Testis (tissue), 3 donors: ENCODE results near the gene ZBTB20. TPM values are rescaled to one million over a fixed set of nuclear protein-coding genes. Genes with fewer than 3 reads are reported as not detected.

Experiments
- DNase-seq: peaks from one replicate; pipeline ENCODE4 v3.0.0-alpha.2; 2019
- H3K27ac ChIP-seq, 2 donors: fragments of 200-600 bp; sonication (generic); one replicate each; pipeline ENCODE4 v1.5.1; 2019
- H3K27me3 ChIP-seq: fragments of 200-600 bp; sonication (generic); one replicate; pipeline ENCODE4 v1.5.1; 2019
- H3K36me3 ChIP-seq: fragments of 200-600 bp; sonication (generic); one replicate; pipeline ENCODE4 v1.5.1; 2017; ENCODE audit warnings: low read depth; ENCODE audit errors: missing control alignments
- H3K4me1 ChIP-seq: fragments of 200-600 bp; sonication (generic); one replicate; pipeline ENCODE4 v1.5.1; 2019
- H3K4me3 ChIP-seq, 2 donors: fragments of 200-600 bp; sonication (generic); one replicate each; pipeline ENCODE4 v1.5.1; 2017 to 2019
- H3K9me3 ChIP-seq: fragments of 200-600 bp; sonication (generic); one replicate; pipeline ENCODE4 v1.5.1; 2017
- CTCF ChIP-seq, 3 experiments: fragments of 450-650 bp in 2 of 3; fragments of 200-600 bp in 1 of 3; sonication (generic) in 1 of 3; IDR thresholded peaks; one replicate each; pipeline ENCODE4 v1.5.1; 2016 to 2019; ENCODE audit warnings: antibody characterized with exemption in 3 of 3, mild to moderate bottlenecking in 2 of 3, moderate library complexity in 1 of 3
- POLR2A ChIP-seq: fragments of 450-650 bp; IDR thresholded peaks from one replicate; pipeline ENCODE4 v1.6.1; 2017; ENCODE audit warnings: antibody characterized with exemption, mild to moderate bottlenecking, moderate library complexity
- WGBS, 2 donors: methylation state at CpG; one replicate each; pipeline ENCODE4 v1.1.5; 2018; 5-methylcytosine and 5-hydroxymethylcytosine counted together
- intact Hi-C: fragments of 100-400 bp; cut with DNase I; formaldehyde crosslinking; loops from one replicate; pipeline ENCODE4 v1.15.1; 2023; ENCODE audit warnings: low total_unique reads
- polyA plus RNA-seq: library from polyadenylated mRNA; stranded (reverse); fragments of 350-450 nt; fragmentation: Illumina TruSeq; extraction: RNeasy Lipid Tissue Mini Kit (QIAGEN cat#74804); gene quantifications from one replicate; pipeline ENCODE4 v1.2.3, GENCODE V29; 2014; ENCODE audit warnings: low read depth, low replicate concordance; ENCODE audit not compliant: insufficient read depth
- total RNA-seq, 2 donors: library from RNA; depleted of rRNA; stranded (reverse); fragments of >200 nt; gene quantifications; one replicate each; pipeline ENCODE4 v1.2.3, GENCODE V29; 2016

The ZBTB20 gene
- total and polyA plus RNA-seq, 3 donors from 2014 or later: 36.8 to 179 (median 126) TPM

- Histone ChIP-seq H3K27me3 (no peaks in the 10 kb centered on the region), H3K36me3 (no peaks in the 10 kb centered on the region), H3K4me1 (no peaks in the 10 kb centered on the region), H3K27ac (no peak overlapping the region), H3K4me3 (no peak overlapping the region), H3K9me3 (no peaks in the 10 kb centered on the region)
- no peak for DNase-seq
- WGBS, 2 donors: 71 to 75% methylated on average over 16 to 19 of the region's 19 CpGs
- intact Hi-C loops: no loop called here
- TF ChIP-seq POLR2A (no peak), CTCF (IDR thresholded peaks at IDR 0.05) (no peak)
Observed at GRCh38 chr3:114338651-114339357, 808.3 kb downstream of the ZBTB20 start.

GRCh38 chr3:114336857-114337256, 810.2 kb downstream of the ZBTB20 start:
- no peaks in the 10 kb centered on the region for H3K36me3 ChIP-seq
- intact Hi-C loops: no loop called here
- no peak for DNase-seq
- no peak overlapping the region for H3K4me3 ChIP-seq
- no peaks in the 10 kb centered on the region for H3K9me3 ChIP-seq
- no peak overlapping the region for H3K27ac ChIP-seq
- no peaks in the 10 kb centered on the region for H3K4me1 ChIP-seq
- 91 to 93% methylated on average over 3 of the region's 3 CpGs for WGBS, 2 donors
- H3K27me3 ChIP-seq: no peaks in the 10 kb centered on the region
- TF ChIP-seq CTCF (IDR thresholded peaks at IDR 0.05) (no peak), POLR2A (no peak)

- no peaks in the 10 kb centered on the region for H3K4me1 ChIP-seq
- no peak overlapping the region for H3K27ac ChIP-seq
- no peak for DNase-seq
- H3K36me3 ChIP-seq: no peaks in the 10 kb centered on the region
- H3K4me3 ChIP-seq: no peak overlapping the region
- TF ChIP-seq POLR2A (no peak), CTCF (IDR thresholded peaks at IDR 0.05) (peak in 2 of 3 experiments; percentile 19 to 61)
- 40 to 51% methylated on average over 1 of the region's 1 CpG for WGBS, 2 donors
- H3K9me3 ChIP-seq: no peaks in the 10 kb centered on the region
- intact Hi-C loops: no loop called here
- H3K27me3 ChIP-seq: no peaks in the 10 kb centered on the region
Observed at GRCh38 chr3:114336122-114336697, 810.9 kb downstream of the ZBTB20 start.

- no peaks in the 10 kb centered on the region for H3K9me3 ChIP-seq
- no peaks in the 10 kb centered on the region for H3K36me3 ChIP-seq
- no peak for DNase-seq
- H3K27ac ChIP-seq: no peak overlapping the region
- WGBS, 2 donors: 93 to 100% methylated on average over 2 of the region's 2 CpGs
- no peaks in the 10 kb centered on the region for H3K4me1 ChIP-seq
- H3K4me3 ChIP-seq: no peak overlapping the region
- H3K27me3 ChIP-seq: no peaks in the 10 kb centered on the region
- TF ChIP-seq POLR2A (no peak), CTCF (IDR thresholded peaks at IDR 0.05) (no peak)
- intact Hi-C loops: no loop called here
Observed at GRCh38 chr3:114333923-114334240, 813.2 kb downstream of the ZBTB20 start.
